SK-N-SH treated with all-trans-retinoic acid at 6 μM for 48 hours (cell line): ENCODE results near the gene OSMR.

Source experiments
- BACH2 ChIP-seq: fragments of 250-450 bp; sonication (Bioruptor Pico); IDR thresholded peaks from 2 replicates; pipeline ENCODE4 v1.9.0; 2021; ENCODE audit warnings: mild to moderate bottlenecking, borderline replicate concordance
- SNAI2 ChIP-seq: fragments of 250-450 bp; sonication (Bioruptor Pico); IDR thresholded peaks from 2 replicates; pipeline ENCODE4 v1.5.0; 2020; ENCODE audit warnings: mild to moderate bottlenecking, moderate library complexity
- ZFP3 ChIP-seq: fragments of 250-450 bp; sonication (Bioruptor Pico); IDR thresholded peaks from 2 replicates; pipeline ENCODE4 v1.5.0; 2020; ENCODE audit warnings: mild to moderate bottlenecking, moderate library complexity
- ZFP30 ChIP-seq: fragments of 450-650 bp; formaldehyde crosslinking; IDR thresholded peaks from 2 replicates; pipeline ENCODE4 v1.5.0; 2022; ENCODE audit warnings: mild to moderate bottlenecking, moderate library complexity
- ZNF8 ChIP-seq: fragments of 450-650 bp; formaldehyde crosslinking; IDR thresholded peaks from 2 replicates; pipeline ENCODE4 v1.5.0; 2020; ENCODE audit warnings: mild to moderate bottlenecking, moderate library complexity
- TF ChIP-seq, protein P1 (sequence below): fragments of 250-450 bp; sonication (Bioruptor Pico); IDR thresholded peaks from 2 replicates; pipeline ENCODE4 v1.8.0; 2020; ENCODE audit warnings: mild to moderate bottlenecking, moderate library complexity, borderline replicate concordance
- TF ChIP-seq, protein P2 (sequence below): fragments of 250-450 bp; sonication (Bioruptor Pico); IDR thresholded peaks from 2 replicates; pipeline ENCODE4 v1.5.1; 2020; ENCODE audit warnings: low read depth, mild to moderate bottlenecking, moderate library complexity

DNA sequence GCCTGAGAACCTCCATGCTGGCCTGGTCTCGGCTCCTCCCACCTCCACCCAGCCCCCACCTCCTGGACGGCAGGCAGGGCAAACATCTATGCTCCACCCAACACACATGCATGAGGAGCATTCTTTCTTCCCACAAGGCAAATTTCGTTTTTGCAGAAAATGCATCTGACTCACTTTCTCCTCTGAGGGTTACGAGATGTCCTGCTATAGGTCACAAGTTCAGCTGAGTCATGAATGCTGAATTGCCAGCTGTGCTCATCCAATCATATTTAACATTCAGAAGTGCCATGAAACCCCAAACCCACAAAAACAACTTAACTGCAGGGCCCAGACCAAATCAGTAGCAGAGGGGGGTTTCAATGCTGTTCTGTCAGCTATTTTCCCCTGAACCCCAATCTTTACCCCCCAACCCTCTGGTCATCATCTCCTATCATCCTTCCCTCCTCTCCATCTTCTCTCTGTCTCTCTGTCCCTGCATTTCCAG is 39.0 kb upstream of the OSMR start:
- TF ChIP-seq, protein P1, sequence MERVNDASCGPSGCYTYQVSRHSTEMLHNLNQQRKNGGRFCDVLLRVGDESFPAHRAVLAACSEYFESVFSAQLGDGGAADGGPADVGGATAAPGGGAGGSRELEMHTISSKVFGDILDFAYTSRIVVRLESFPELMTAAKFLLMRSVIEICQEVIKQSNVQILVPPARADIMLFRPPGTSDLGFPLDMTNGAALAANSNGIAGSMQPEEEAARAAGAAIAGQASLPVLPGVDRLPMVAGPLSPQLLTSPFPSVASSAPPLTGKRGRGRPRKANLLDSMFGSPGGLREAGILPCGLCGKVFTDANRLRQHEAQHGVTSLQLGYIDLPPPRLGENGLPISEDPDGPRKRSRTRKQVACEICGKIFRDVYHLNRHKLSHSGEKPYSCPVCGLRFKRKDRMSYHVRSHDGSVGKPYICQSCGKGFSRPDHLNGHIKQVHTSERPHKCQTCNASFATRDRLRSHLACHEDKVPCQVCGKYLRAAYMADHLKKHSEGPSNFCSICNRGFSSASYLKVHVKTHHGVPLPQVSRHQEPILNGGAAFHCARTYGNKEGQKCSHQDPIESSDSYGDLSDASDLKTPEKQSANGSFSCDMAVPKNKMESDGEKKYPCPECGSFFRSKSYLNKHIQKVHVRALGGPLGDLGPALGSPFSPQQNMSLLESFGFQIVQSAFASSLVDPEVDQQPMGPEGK (CRISPR knock-in tag) = no peak
- no peak for TF ChIP-seq ZFP3
- TF ChIP-seq ZFP30 (CRISPR knock-in tag) = no peak
- TF ChIP-seq BACH2 (CRISPR knock-in tag) = no peak
- no peak for TF ChIP-seq SNAI2 (CRISPR knock-in tag)
- TF ChIP-seq, protein P2, sequence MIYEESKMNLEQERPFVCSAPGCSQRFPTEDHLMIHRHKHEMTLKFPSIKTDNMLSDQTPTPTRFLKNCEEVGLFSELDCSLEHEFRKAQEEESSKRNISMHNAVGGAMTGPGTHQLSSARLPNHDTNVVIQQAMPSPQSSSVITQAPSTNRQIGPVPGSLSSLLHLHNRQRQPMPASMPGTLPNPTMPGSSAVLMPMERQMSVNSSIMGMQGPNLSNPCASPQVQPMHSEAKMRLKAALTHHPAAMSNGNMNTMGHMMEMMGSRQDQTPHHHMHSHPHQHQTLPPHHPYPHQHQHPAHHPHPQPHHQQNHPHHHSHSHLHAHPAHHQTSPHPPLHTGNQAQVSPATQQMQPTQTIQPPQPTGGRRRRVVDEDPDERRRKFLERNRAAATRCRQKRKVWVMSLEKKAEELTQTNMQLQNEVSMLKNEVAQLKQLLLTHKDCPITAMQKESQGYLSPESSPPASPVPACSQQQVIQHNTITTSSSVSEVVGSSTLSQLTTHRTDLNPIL = no peak
- no peak for TF ChIP-seq ZNF8 (CRISPR knock-in tag)
